ENCODE data around the gene LINS1. TPM values are rescaled to one million over a fixed set of nuclear protein-coding genes. Genes with fewer than 3 reads are reported as not detected.

LINS1 gene
- total RNA-seq, 2 donors from 2014 or later = 6.1 to 8.0 TPM

GRCh38 chr15:100595964-100596363, 6.0 kb downstream of the LINS1 start:
- Mint-ChIP-seq H3K4me3 (no peak overlapping the region), H3K27me3 (ENCODE audit: insufficient read depth) (no peaks in the 10 kb centered on the region), H3K4me1 (no peaks in the 10 kb centered on the region), H3K9me3 (peaks cover 17% of the 10 kb centered on the region), H3K36me3 (ENCODE audit: low read depth) (peaks cover 16% of the 10 kb centered on the region), H3K27ac (no peak overlapping the region)
- Histone ChIP-seq H3K9ac (ENCODE audit: extremely low read depth, low read length, poor library complexity, severe bottlenecking) (no peak overlapping the region), H3K4me3 (ENCODE audit: low read length) (no peak overlapping the region), H3K36me3 (ENCODE audit: control insufficient read depth, insufficient read depth, low read length) (no peaks in the 10 kb centered on the region), H3K9me3 (ENCODE audit: control insufficient read depth, low read length) (peaks cover 12% of the 10 kb centered on the region), H3K27me3 (ENCODE audit: control insufficient read depth, insufficient read depth, low read length, poor library complexity, severe bottlenecking) (no peaks in the 10 kb centered on the region), H3K4me1 (ENCODE audit: control insufficient read depth, insufficient read depth, low read length) (no peaks in the 10 kb centered on the region), H3K27ac (ENCODE audit: low read depth, low read length) (no peak overlapping the region)
- no peak for TF ChIP-seq CTCF (conservative IDR thresholded peaks at IDR 0.05)
- no peak for DNase-seq
- 80 to 97% methylated on average over 2 of the region's 3 CpGs for WGBS, 2 experiments (ENCODE audit: insufficient coverage in 1 of 2, insufficient read length in 1 of 2)

GRCh38 chr15:100593431-100593830, 8.6 kb downstream of the LINS1 start:
- no peak overlapping the region for H3K27ac ChIP-seq (ENCODE audit: low read depth, low read length)
- Mint-ChIP-seq H3K36me3 (ENCODE audit: low read depth) (peaks cover 25% of the 10 kb centered on the region), H3K4me3 (no peak overlapping the region), H3K9me3 (peaks cover 42% of the 10 kb centered on the region), H3K27ac (no peak overlapping the region), H3K27me3 (ENCODE audit: insufficient read depth) (no peaks in the 10 kb centered on the region), H3K4me1 (no peaks in the 10 kb centered on the region)
- no peak for TF ChIP-seq CTCF (conservative IDR thresholded peaks at IDR 0.05)
- H3K27me3 ChIP-seq (ENCODE audit: control insufficient read depth, insufficient read depth, low read length, poor library complexity, severe bottlenecking) = no peaks in the 10 kb centered on the region
- H3K9me3 ChIP-seq (ENCODE audit: control insufficient read depth, low read length) = peaks cover 35% of the 10 kb centered on the region
- no peaks in the 10 kb centered on the region for H3K36me3 ChIP-seq (ENCODE audit: control insufficient read depth, insufficient read depth, low read length)
- H3K4me1 ChIP-seq (ENCODE audit: control insufficient read depth, insufficient read depth, low read length) = no peaks in the 10 kb centered on the region
- H3K9ac ChIP-seq (ENCODE audit: extremely low read depth, low read length, poor library complexity, severe bottlenecking) = no peak overlapping the region
- no peak overlapping the region for H3K4me3 ChIP-seq (ENCODE audit: low read length)
- DNase-seq = no peak
- no CpG with 5 or more reads among the region's 2 CpGs for WGBS, 2 experiments (ENCODE audit: insufficient coverage in 1 of 2, insufficient read length in 1 of 2)

GRCh38 chr15:100592898-100593297, 9.1 kb downstream of the LINS1 start:
- Mint-ChIP-seq H3K36me3 (ENCODE audit: low read depth) (peaks cover 25% of the 10 kb centered on the region), H3K4me1 (no peaks in the 10 kb centered on the region), H3K27ac (no peak overlapping the region), H3K9me3 (peaks cover 47% of the 10 kb centered on the region), H3K4me3 (no peak overlapping the region), H3K27me3 (ENCODE audit: insufficient read depth) (no peaks in the 10 kb centered on the region)
- Histone ChIP-seq H3K4me3 (ENCODE audit: low read length) (no peak overlapping the region), H3K27me3 (ENCODE audit: control insufficient read depth, insufficient read depth, low read length, poor library complexity, severe bottlenecking) (no peaks in the 10 kb centered on the region), H3K36me3 (ENCODE audit: control insufficient read depth, insufficient read depth, low read length) (no peaks in the 10 kb centered on the region), H3K9ac (ENCODE audit: extremely low read depth, low read length, poor library complexity, severe bottlenecking) (no peak overlapping the region), H3K27ac (ENCODE audit: low read depth, low read length) (no peak overlapping the region), H3K9me3 (ENCODE audit: control insufficient read depth, low read length) (peaks cover 40% of the 10 kb centered on the region), H3K4me1 (ENCODE audit: control insufficient read depth, insufficient read depth, low read length) (no peaks in the 10 kb centered on the region)
- DNase-seq = no peak
- no peak for TF ChIP-seq CTCF (conservative IDR thresholded peaks at IDR 0.05)
- WGBS, 2 experiments (ENCODE audit: insufficient coverage in 1 of 2, insufficient read length in 1 of 2) = 96 to 100% methylated on average over 2 to 3 of the region's 3 CpGs
